Mucosa of rectum (tissue), 2 donors: ENCODE measurements around the gene BACE2.
"Not testable (repeated sequence)": the region's sequence is repeated elsewhere in the genome, so short reads cannot be mapped to it uniquely, and the experiment has no call there.

Experiments
- H3K27ac ChIP-seq, 2 donors: one replicate each; pipeline ENCODE4 v1.7.0; 2013; ENCODE audit warnings: inconsistent platforms in 2 of 2, low read depth in 2 of 2, low read length in 2 of 2
- H3K27me3 ChIP-seq, 2 donors: one replicate each; pipeline ENCODE4 v1.7.0; 2013; ENCODE audit warnings: low read length in 2 of 2; ENCODE audit not compliant: control insufficient read depth in 2 of 2, insufficient read depth in 2 of 2
- H3K36me3 ChIP-seq, 2 donors: one replicate each; pipeline ENCODE4 v1.7.0; 2013; ENCODE audit warnings: low read length in 2 of 2; ENCODE audit not compliant: control insufficient read depth in 2 of 2, insufficient read depth in 2 of 2
- H3K4me1 ChIP-seq, 2 donors: one replicate each; pipeline ENCODE4 v1.7.0; 2013; ENCODE audit warnings: low read length in 2 of 2, mild to moderate bottlenecking in 1 of 2; ENCODE audit not compliant: control insufficient read depth in 2 of 2, insufficient read depth in 2 of 2
- H3K4me3 ChIP-seq, 2 donors: one replicate each; pipeline ENCODE4 v1.7.0; 2013; ENCODE audit warnings: low read length in 2 of 2
- H3K9ac ChIP-seq, 2 donors: one replicate each; pipeline ENCODE4 v1.7.0; 2013; ENCODE audit warnings: low read length in 2 of 2, low read depth in 1 of 2, mild to moderate bottlenecking in 1 of 2
- H3K9me3 ChIP-seq, 2 donors: one replicate each; pipeline ENCODE4 v1.7.0; 2013; ENCODE audit warnings: low read length in 2 of 2; ENCODE audit not compliant: control insufficient read depth in 2 of 2
- donor health status: healthy.
- donor health status: Normal muscosa, but diverticular disease.

BACE2 gene

GRCh38 chr21:41176846-41177245 lies 8.9 kb downstream of the BACE2 start:
- H3K27ac ChIP-seq, result no peak overlapping the region
- no peaks in the 10 kb centered on the region for H3K36me3 ChIP-seq
- no peaks in the 10 kb centered on the region for H3K9me3 ChIP-seq
- H3K27me3 ChIP-seq, result no peaks in the 10 kb centered on the region
- no peak overlapping the region for H3K4me3 ChIP-seq
- no peaks in the 10 kb centered on the region for H3K4me1 ChIP-seq
- no peak overlapping the region for H3K9ac ChIP-seq

DNA sequence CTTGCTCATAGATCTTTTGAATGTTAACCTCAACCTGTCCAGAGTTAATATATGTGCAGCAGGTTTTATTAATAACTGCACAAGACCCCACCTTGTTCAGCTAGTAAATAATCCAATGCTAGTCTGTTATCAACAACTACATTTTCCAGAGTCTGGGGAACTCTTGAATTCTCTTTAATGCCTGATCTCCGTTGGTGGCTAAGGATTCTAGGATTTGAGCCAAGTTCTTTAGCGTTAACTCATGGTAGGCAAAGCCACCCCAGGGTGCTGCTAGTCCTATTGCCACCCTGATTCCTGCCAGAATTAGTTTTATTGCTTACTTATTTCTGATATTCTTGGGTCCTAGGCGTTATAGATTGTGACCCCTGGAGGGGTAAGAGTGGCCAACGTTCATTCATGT lies 12.8 kb downstream of the BACE2 start:
- no peak overlapping the region for H3K4me3 ChIP-seq
- peaks cover 3% of the 10 kb centered on the region in 2 donors for H3K4me1 ChIP-seq
- no peaks in the 10 kb centered on the region for H3K36me3 ChIP-seq
- H3K9ac ChIP-seq, result no peak overlapping the region
- no peak overlapping the region for H3K27ac ChIP-seq
- H3K9me3 ChIP-seq, result no peaks in the 10 kb centered on the region
- H3K27me3 ChIP-seq, result no peaks in the 10 kb centered on the region

- Histone ChIP-seq H3K36me3 (no peaks in the 10 kb centered on the region), H3K4me1 (peaks cover 7% of the 10 kb centered on the region in 2 donors), H3K4me3 (no peak overlapping the region), H3K27ac (no peak overlapping the region), H3K9ac (no peak overlapping the region), H3K27me3 (no peaks in the 10 kb centered on the region), H3K9me3 (no peaks in the 10 kb centered on the region)
Observed at GRCh38 chr21:41182547-41182946, 14.6 kb downstream of the BACE2 start.

DNA sequence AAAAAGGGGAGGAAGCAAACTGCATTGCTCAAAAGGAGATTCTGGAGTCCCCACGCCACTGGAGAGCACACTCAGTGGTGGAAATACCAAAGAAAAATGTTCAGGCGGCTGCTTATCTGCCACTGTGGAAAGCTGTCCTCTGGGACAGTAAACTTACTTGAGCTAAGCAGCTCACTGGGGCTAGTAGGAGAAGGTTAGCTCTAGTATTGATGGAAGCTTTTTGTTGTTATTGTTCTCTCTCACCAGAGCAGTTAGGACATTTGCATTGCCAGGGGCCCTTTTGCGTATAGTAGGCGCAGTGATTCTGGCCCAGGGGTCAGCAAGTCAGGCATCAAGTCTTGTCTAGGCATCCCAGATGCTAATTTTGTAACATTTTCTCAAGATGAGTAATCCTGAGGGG lies 15.6 kb downstream of the BACE2 start:
- no peak overlapping the region for H3K9ac ChIP-seq
- no peaks in the 10 kb centered on the region for H3K9me3 ChIP-seq
- H3K4me3 ChIP-seq, result no peak overlapping the region
- no peaks in the 10 kb centered on the region for H3K27me3 ChIP-seq
- peaks cover 7 to 8% of the 10 kb centered on the region in 2 donors for H3K4me1 ChIP-seq
- no peaks in the 10 kb centered on the region for H3K36me3 ChIP-seq
- H3K27ac ChIP-seq, result no peak overlapping the region

DNA sequence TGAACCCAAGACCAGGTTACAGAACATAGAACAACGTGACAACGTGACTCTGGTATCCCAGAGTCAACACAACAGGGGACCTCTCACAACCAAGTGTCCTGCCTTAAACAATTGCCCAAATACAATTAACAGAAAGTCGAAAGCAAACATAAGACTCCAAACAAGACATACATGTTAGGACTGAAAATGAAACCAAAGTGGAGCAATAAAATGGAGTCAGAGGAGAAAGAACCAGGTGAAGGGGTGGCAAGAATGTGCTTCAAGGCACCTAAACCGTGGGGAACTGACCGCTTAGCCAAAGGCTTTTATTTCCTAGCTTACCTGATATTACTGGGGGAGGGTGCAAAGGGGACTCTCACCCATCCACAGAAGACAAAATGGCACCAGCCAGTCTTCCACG lies 17.8 kb downstream of the BACE2 start:
- Histone ChIP-seq H3K27me3 (no peaks in the 10 kb centered on the region), H3K27ac (no peak overlapping the region), H3K4me3 (no peak overlapping the region), H3K9ac (no peak overlapping the region), H3K4me1 (peaks cover 7 to 8% of the 10 kb centered on the region in 2 donors), H3K36me3 (no peaks in the 10 kb centered on the region), H3K9me3 (no peaks in the 10 kb centered on the region)

- Histone ChIP-seq H3K9me3 (no peaks in the 10 kb centered on the region), H3K4me3 (no peak overlapping the region), H3K9ac (no peak overlapping the region), H3K4me1 (peaks cover 7 to 8% of the 10 kb centered on the region in 2 donors), H3K36me3 (no peaks in the 10 kb centered on the region), H3K27me3 (no peaks in the 10 kb centered on the region), H3K27ac (no peak overlapping the region)
Observed at GRCh38 chr21:41186755-41187536, 19.0 kb downstream of the BACE2 start.

DNA sequence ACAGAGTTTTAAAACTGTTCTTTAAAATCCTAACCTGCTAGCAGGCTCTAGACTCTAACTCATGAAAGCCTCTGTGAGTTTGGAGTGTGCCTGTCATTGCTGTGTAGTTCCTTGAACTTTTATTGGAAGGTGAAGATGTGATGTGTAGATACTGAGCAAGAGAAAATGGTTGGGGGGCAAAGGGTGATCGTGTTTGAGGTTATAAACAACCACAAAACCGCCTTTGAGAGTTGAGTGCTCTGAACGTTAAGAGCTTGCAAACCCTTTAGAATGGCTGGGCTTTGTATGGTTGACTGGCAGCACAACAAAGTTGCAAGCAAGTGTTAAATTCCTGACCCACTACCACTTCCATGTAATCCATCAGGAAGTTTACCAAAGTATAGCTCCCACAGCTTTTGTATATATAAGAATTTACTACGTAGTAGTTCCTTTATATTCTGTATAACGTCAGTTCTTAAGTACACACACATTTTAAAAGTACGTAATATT lies 19.6 kb downstream of the BACE2 start:
- Histone ChIP-seq H3K4me1 (peaks cover 7 to 8% of the 10 kb centered on the region in 2 donors), H3K9me3 (no peaks in the 10 kb centered on the region), H3K36me3 (no peaks in the 10 kb centered on the region), H3K9ac (no peak overlapping the region), H3K27me3 (no peaks in the 10 kb centered on the region), H3K4me3 (no peak overlapping the region), H3K27ac (no peak overlapping the region)

GRCh38 chr21:41188486-41189149 lies 20.7 kb downstream of the BACE2 start:
- Histone ChIP-seq H3K36me3 (no peaks in the 10 kb centered on the region), H3K9ac (no peak overlapping the region), H3K27me3 (no peaks in the 10 kb centered on the region), H3K9me3 (no peaks in the 10 kb centered on the region), H3K27ac (no peak overlapping the region), H3K4me3 (no peak overlapping the region), H3K4me1 (peaks cover 7 to 8% of the 10 kb centered on the region in 2 donors)

DNA sequence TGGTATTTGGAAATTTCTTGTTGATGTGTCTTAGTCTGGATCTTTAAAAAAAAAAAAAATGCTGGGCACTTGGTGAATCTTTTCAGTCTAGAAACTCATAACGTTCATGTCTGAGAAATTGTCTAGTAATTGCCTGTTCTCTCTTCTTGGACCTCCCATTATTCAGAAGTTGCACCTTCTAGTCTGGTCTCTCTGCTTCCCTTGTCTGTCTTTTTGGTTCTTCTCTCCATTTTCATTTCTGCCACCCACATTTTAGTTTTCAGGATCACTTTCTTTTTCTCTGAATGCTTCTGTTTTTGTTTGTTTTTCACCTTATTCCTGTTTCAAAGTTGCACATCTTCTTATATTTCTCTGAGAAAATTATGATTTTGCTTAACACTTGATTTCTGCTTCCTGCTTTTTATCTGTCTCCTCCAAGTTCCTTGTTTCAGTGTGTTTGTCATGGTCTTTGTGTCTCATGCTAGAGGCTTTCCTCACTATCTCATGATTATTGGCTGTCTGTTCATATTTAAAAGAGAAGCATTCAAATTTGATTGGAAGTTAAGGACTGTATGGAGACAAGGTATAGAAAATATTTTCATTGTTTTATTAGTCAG lies 21.3 kb downstream of the BACE2 start:
- Histone ChIP-seq H3K4me1 (peaks cover 7 to 8% of the 10 kb centered on the region in 2 donors), H3K36me3 (no peaks in the 10 kb centered on the region), H3K27me3 (no peaks in the 10 kb centered on the region), H3K9ac (no peak overlapping the region), H3K27ac (no peak overlapping the region), H3K9me3 (no peaks in the 10 kb centered on the region), H3K4me3 (no peak overlapping the region)

DNA sequence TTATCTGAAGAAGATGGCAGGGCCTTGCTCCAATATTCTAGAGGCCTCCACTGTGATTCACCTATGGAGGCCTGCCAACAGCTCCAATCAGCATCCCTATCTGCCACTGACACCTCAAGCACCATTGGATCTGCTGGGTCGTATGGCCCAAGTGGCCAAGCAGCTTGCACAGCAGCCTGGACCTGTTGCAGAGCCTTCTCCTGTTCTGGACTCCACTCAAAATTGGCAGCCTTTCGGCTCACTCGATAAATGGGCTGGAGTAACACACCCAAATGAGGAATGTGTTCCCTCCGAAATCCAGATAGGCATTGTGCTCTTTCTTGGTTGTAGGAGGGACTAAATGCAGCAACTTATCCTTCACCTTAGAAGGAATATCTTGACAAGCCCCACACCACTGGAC lies 24.6 kb downstream of the BACE2 start:
- H3K27ac ChIP-seq, H3K27me3 ChIP-seq, H3K9ac ChIP-seq, H3K4me1 ChIP-seq, H3K4me3 ChIP-seq, H3K9me3 ChIP-seq, H3K36me3 ChIP-seq: not testable (repeated sequence)
